HG02970 (cell line): ENCODE results near the gene KIR3DL3.
"Not testable (repeated sequence)": the region's sequence is repeated elsewhere in the genome, so short reads cannot be mapped to it uniquely, and the experiment has no call there.

Source experiments
- ATAC-seq: cut with Tn5 transposase; IDR thresholded peaks from one replicate; pipeline ENCODE4 v1.9.1; 2021; ENCODE audit warnings: mild to moderate bottlenecking, moderate library complexity, moderate number of reproducible peaks; ENCODE audit not compliant: unreplicated experiment, low FRiP score

KIR3DL3 gene

GRCh38 chr19:54729416-54730188 lies 5.4 kb downstream of the KIR3DL3 start:
- no peak for ATAC-seq

- no peak for ATAC-seq
Measured at GRCh38 chr19:54731191-54731590, 6.9 kb downstream of the KIR3DL3 start.

- not testable (repeated sequence) for ATAC-seq
Measured at GRCh38 chr19:54738306-54738705, 14.1 kb downstream of the KIR3DL3 start, which contains the start of gene KIR2DL3. TSS of gene KIR2DL3 (plus strand) at chr19:54738513. CDS start at chr19:54738546, 33 bp downstream.

- ATAC-seq = no peak
Measured at GRCh38 chr19:54738715-54739114, 14.5 kb downstream of the KIR3DL3 start.

- ATAC-seq = no peak
Measured at GRCh38 chr19:54739587-54740497, 15.6 kb downstream of the KIR3DL3 start.

- not testable (repeated sequence) for ATAC-seq
Measured at GRCh38 chr19:54741950-54742349, 17.7 kb downstream of the KIR3DL3 start.

- not testable (repeated sequence) for ATAC-seq
Measured at GRCh38 chr19:54744080-54744479, 19.8 kb downstream of the KIR3DL3 start.

- not testable (repeated sequence) for ATAC-seq
Measured at GRCh38 chr19:54747614-54748322, 23.5 kb downstream of the KIR3DL3 start.

- not testable (repeated sequence) for ATAC-seq
Measured at GRCh38 chr19:54750276-54750675, 26.0 kb downstream of the KIR3DL3 start.

- not testable (repeated sequence) for ATAC-seq
Measured at GRCh38 chr19:54756204-54757110, 32.2 kb downstream of the KIR3DL3 start.

- ATAC-seq = not testable (repeated sequence)
Measured at GRCh38 chr19:54758577-54758976, 34.3 kb downstream of the KIR3DL3 start.

GRCh38 chr19:54764219-54764618 lies 40.0 kb downstream of the KIR3DL3 start:
- ATAC-seq = not testable (repeated sequence)

- ATAC-seq = not testable (repeated sequence)
Measured at GRCh38 chr19:54766464-54766863, 42.2 kb downstream of the KIR3DL3 start.

GRCh38 chr19:54769646-54770045 lies 45.4 kb downstream of the KIR3DL3 start, which contains the start of gene KIR2DL1:
TSS of gene KIR2DL1 (plus strand) at chr19:54769793. CDS start at chr19:54769851, 58 bp downstream.
- ATAC-seq = not testable (repeated sequence)

- not testable (repeated sequence) for ATAC-seq
Measured at GRCh38 chr19:54770511-54770910, 46.3 kb downstream of the KIR3DL3 start.

GRCh38 chr19:54771018-54771960 lies 47.0 kb downstream of the KIR3DL3 start:
- ATAC-seq = not testable (repeated sequence)

GRCh38 chr19:54772666-54773065 lies 48.4 kb downstream of the KIR3DL3 start:
- ATAC-seq = not testable (repeated sequence)
